GM15510 (cell line): ENCODE measurements around the gene ARID1B.
A peak's percentile ranks its signal among the peaks of the same experiment; 100 is the strongest.

ENCODE experiments used
- POLR2A ChIP-seq: IDR thresholded peaks from 3 replicates; pipeline ENCODE4 v1.6.1; 2011; ENCODE audit warnings: borderline replicate concordance; ENCODE audit not compliant: insufficient read length; ENCODE audit errors: extremely low read depth

ARID1B gene

DNA sequence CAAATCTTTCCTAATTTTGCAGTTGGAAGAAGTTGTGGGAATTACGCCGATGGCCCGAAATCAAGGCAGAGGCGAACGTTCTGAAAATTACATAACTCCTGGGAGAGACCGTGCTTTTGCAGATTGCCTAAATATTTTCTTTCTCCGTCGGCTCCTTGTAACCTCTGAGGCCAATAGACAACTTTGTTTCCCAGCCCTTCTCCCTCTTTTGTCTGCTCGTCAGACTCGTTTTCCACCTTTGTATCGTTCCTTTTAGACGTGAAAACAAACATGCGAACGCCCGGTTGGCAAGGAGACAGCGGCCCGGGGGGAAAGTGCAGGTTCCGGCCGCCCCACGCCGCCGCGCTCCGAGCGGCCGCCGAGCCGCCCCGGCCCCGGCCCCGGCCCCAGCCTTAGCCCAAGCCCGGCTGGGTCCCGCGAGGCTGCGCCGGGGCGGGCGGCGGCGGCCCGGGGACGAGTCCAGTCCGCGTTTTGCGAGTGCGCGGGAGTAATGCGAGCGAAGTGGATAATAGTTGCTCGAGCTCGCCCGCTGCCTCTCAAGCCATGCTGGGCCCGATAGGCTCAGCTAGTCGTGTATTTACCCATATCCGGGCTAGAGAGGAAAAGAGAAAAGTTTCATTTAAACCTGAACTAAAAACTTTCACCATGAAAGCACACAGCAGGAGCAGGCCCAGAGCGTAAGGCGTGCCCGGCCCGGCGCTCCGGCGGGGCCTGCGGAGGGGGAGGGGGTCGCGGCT, at the start of gene ARID1B:
Gene ARID1B (plus strand): TSS at position 539 of the 737 bp plus-strand sequence. CDS start 303 bp downstream, outside the sequence.
- TF ChIP-seq POLR2A, result peak; percentile 64

GRCh38 chr6:156727715-156728385, 49.3 kb upstream of the ARID1B start:
- TF ChIP-seq POLR2A, result no peak

DNA sequence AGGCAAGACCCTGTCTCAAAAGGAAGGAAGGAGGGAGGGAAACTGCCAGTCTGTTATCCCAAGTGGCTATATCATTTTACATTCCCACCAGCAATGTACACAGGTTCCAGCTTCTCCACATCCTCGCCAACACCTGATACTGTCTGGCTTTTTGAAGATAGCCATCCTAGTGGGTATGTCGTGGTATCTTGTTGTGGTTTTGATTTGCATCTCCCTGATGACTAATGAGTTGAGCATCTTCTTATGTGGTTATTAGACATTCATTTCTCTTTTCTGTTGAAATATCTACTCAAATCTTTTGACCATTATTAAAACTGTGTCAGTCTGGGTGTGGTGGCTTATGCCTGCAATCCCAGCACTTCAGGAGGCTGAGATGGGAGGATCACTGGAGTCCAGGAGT, 47.9 kb upstream of the ARID1B start:
- TF ChIP-seq POLR2A, result no peak

DNA sequence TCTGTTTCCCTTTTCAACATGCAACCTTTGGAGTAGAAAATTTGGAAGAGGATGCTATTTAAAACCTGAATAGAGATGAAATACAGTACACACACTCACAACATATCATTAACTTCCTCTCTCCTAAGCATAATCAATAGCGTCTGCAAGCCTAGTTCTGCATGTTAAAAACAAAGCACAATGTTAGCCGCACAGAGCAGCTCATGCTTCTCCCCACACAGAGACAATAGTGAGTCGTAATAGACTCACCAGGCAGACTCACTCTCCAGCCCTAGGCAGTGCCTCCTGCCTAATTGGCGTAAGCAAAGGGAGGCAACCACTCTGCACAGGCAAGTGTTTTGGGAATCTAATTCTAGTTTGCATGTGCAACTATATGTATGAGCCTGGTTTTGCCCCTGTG, 45.8 kb upstream of the ARID1B start:
- TF ChIP-seq POLR2A, result no peak

- no peak for TF ChIP-seq POLR2A
Measured at GRCh38 chr6:156735751-156736150, 41.4 kb upstream of the ARID1B start.

DNA sequence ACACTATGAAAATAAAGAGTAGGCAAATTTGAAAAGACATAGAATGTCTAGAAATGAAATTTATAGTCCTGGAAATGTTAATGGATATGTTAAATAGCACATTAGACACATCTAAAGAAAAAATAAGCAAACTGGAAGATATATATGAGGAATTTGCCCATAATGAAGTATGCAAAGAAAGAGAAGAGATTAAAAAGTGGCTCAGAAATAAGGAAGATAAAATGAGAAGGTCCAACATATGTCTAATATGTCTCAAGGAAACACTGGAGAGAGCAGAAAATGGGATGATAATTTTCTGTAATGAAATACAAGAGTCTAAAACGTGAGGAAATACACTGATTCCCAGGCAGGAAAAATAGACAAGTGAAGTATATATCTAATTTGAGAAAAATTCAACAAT, 36.6 kb upstream of the ARID1B start:
- TF ChIP-seq POLR2A, result no peak

- TF ChIP-seq POLR2A, result no peak
Measured at GRCh38 chr6:156741287-156742073, 35.7 kb upstream of the ARID1B start.

DNA sequence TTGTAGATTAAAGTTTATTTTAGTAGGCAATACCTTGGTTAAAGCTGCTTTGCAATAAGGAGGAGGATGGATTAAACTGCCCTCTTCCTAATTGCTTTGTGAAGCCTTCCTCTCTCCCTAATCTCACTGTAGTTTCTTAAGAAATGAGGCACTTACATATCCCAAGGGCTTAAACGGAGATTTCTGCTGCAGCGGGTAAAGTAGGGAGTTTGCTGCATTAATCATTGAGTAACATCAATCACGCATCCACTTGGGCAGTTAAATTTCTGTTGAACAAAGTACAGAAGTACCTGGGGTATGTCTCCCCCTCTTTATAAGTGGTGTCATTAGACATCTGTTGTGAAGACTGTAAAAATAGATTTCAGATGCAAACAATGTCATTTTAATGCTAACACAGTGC, 29.5 kb upstream of the ARID1B start:
- TF ChIP-seq POLR2A, result no peak

DNA sequence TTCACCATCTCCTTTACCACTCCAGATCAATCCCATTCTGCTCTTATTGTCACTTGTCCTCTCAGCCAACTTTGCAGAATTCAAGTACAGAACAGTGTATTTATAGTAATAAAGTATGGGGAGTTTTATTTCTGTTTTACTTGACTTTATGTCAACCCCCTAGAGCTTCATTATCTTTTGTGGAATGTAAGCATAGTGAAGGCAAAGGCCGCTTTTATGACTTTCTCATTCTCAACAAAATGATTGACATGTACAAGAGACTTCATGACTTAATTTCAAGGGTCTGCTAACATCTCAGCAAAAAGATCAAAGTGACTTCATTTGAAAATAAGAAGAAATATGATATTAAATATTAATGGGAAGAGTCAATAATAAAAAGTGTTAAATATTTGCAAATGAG, 28.7 kb upstream of the ARID1B start:
- no peak for TF ChIP-seq POLR2A

- TF ChIP-seq POLR2A, result no peak
Measured at GRCh38 chr6:156752666-156753301, 24.4 kb upstream of the ARID1B start.

- no peak for TF ChIP-seq POLR2A
Measured at GRCh38 chr6:156756630-156757610, 20.3 kb upstream of the ARID1B start.

- TF ChIP-seq POLR2A, result no peak
Measured at GRCh38 chr6:156757849-156758248, 19.3 kb upstream of the ARID1B start.

- no peak for TF ChIP-seq POLR2A
Measured at GRCh38 chr6:156760377-156760776, 16.8 kb upstream of the ARID1B start.

- no peak for TF ChIP-seq POLR2A
Measured at GRCh38 chr6:156762547-156762946, 14.6 kb upstream of the ARID1B start.
